GM19239 (cell line): ENCODE results near the gene TAF15.

Experiments
- DNase-seq: peaks from one replicate; pipeline ENCODE4 v3.0.0; 2011; ENCODE audit warnings: low spot score; ENCODE audit not compliant: insufficient read length
- FAIRE-seq: peaks from 2 replicates; lab custom pipeline; 2011; peaks lifted over from hg19 to GRCh38; lab: Jason Lieb, UNC

TAF15 gene

DNA sequence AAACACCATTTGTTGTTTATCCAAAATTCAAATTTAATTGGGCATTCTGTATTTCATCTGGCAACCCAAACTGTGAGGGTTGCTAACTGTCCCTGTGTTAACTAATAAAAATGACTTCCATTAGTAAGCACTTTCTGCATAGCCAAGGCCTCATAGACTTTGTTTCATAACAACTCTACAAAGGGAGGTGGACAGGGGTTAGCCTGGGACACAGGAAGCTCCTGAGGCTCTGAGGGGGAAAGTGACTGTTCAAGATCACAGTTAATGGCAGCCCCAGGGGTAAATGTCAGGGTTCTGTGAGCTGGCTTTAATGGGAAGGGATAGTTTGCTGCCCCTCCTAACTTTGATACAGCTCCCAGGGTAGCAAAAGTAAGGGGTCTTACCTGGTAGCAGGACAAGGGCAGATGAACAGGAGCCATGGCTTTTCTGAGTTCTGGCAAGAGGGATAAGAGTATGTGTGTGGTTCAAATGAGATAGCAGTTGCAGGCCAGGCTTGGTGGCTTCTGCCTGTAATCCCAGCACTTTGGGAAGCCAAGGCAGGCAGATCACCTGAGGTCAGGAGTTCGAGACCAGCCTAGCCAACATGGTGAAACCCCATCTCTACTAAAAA, 57.2 kb downstream of the TAF15 start:
- no peak for DNase-seq
- FAIRE-seq = no peak

DNA sequence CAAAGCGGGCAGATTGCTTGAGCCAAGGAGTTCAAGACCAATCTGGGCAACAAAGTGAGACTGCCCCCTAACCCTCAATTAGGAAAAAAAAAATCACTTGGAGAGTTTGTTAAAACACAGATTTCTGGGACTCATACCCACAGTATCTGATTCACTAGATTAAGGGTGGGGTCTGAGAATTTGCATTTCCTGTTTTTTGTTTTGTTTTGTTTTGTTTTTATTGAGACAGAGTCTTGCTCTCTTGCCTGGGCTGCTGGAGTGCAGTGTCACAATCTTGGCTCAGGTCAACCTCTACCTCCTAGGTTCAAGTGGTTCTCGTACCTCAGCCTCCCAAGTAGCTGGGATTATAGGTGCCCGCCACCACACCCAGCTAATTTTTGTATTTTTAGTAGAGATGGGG, 58.3 kb downstream of the TAF15 start:
- FAIRE-seq = no peak
- DNase-seq = no peak

DNA sequence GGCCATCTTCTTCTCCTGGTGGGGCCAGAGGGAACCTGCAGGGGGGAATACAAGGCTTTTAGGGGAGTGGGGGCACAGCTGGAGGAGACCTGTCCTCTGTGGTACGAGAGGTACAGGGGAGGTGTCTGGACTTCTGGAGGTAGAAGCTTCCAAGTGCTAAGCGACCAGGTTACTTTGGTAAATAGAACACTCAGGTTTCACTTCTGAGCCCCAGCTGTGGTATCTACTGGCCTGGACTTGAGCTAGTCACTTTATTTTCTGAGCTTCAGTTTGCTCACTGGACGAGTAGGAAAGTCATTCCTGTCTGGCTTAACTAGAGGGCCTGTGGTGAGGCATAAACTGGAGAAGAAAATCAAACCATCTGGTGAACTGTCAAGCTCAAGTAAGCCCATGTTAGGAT, 59.5 kb downstream of the TAF15 start, which contains the start of gene HEATR9:
HEATR9 (minus strand) TSS at position 155 of the 400 bp plus-strand sequence; CDS start at position 6, 149 bp downstream.
- no peak for FAIRE-seq

GRCh38 chr17:35870906-35871819, 61.9 kb downstream of the TAF15 start:
- no peak for FAIRE-seq
- no peak for DNase-seq

More for the DNA sequence above, 59.5 kb downstream of the TAF15 start, which contains the start of gene HEATR9:
- DNase-seq = no peak

DNA sequence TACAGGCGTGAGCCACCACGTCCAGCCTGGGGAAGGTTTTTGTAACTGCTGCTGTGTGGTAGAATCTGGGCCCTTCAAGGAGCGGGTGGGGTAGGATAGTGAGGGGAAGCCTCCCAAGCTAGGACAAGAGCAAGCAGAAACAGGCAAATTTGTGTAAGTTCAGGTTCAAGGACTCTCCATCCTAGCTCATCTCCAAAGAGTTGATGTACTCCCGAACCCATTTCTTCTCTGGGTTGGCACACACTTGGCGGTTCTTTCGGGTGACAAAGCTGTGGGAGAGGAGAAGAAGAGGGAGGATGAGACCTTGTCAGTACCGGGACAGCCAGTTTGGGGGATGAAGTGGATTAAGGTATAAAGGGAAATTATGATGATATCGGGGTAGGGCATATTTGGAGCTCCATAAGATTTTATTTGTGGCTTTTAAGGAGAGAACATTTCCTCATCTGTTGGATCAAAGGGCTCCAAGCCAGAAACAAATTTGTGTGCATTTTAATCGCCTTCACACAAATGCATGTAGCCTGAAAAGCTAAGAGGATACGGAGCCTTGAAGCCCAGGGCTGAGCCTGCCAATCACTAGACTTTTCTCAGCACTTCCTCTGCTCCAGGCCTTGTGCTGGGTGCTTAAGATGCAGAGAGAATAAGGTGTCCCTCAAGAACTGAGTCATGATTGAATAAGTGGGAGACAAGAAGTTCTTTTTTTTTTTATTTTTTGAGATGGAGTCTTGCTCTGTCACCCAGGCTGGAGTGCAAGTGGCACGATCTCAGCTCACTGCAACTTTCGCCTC, 63.1 kb downstream of the TAF15 start:
- DNase-seq (no peak), FAIRE-seq (no peak)

DNA sequence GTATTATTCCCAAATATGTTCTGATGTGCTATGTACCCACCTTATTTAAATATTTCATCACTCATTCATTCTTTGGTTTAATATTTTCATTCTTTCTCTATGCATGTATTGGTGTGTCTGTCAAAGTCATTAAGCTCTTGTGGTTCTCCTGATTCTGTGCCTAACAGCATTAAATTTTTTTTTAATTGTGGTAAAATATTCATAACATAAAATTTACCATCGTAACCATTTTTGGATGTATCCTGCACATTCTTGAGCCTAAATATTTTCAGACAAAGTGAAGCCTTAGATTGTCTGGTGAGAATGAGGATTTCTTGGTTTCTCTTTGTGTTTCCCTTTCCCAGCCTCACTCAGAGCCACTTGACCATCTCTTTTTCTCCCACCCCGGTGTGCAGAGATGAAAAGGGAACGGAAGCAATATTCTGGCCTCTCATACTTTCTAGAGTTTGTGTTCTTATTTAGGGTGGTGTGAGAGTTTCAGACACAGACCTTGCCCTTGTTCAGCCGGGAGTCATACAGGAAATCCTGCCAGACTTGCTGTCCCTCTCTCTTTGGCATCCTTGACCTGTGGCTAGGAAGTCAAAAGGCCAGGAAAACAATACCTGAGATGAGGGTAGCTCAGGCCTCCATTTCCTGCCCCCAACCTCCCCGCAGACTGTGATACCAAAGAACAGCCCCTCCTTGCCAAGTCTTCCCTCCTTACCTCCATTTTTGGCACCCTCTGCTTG, 66.0 kb downstream of the TAF15 start:
- no peak for FAIRE-seq
- DNase-seq = no peak

- no peak for FAIRE-seq
- DNase-seq = no peak
Observed at GRCh38 chr17:35875800-35876139, 66.5 kb downstream of the TAF15 start.

- FAIRE-seq = no peak
- no peak for DNase-seq
Observed at GRCh38 chr17:35876534-35876933, 67.2 kb downstream of the TAF15 start.

GRCh38 chr17:35877345-35878029, 68.2 kb downstream of the TAF15 start:
- FAIRE-seq (no peak), DNase-seq (no peak)

DNA sequence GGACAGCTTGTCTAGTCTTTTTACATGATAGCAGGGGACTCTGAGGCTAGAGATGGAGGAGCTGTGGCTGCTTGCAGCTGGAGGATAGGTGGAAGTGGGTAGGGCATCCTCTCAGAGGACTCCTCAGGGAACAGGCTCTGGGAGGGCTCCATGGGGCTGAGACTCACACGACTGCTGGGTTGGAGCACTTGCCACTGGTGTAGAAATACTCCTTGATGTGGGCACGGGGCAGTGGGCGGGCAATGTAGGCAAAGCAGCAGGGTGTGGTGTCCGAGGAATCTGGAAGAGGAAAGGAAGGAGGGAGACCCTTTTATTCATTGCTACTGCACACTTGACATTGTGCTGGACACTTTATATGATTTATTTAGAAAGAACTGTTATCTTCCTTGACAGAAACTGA, 69.1 kb downstream of the TAF15 start:
- FAIRE-seq = no peak
- DNase-seq = no peak

DNA sequence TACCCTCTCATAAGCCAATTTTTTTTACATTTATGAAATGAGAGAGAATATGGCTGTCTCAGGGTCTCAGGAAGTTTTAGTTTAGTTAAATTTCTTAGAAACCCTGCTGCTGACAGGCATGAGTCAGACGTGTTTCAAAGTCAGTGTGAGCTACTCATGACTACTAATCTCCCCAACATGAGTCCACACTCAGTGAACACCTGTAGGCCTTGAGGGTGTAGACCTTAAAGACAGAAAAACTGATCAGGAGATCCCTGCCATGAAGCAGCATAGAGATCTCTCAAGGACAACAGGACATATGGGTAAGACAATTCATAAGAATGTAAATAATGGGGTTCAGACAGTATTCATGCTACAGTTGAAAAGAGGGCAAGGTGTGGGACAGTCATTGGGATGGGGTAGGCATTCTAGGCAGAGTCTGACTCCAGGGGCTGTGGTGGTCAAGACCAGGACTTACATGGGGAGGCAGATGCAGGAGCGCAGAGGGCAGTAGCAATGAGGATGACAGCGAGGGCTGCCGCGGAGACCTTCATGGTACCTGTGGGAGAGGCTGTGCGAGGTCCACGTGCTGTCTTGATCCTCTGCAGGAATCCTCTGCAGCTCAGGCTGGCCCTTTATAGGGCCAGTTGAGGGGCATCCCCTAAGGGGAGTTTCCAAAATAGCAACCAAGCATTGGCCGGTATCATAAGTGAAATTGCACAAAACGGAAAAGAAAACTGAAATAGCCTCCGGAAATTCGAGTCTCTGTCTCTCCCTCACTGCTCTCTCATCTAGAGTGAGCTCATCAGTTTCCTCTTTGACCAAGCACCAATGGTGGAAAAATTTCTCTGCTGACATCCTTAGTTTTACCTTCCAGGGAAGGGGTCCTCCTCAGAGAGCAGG, 70.7 kb downstream of the TAF15 start, which contains the start of gene CCL5:
CCL5 (minus strand) TSS at position 588 of the 882 bp plus-strand sequence.
- peak; percentile 76 for DNase-seq

GRCh38 chr17:35889241-35889640, 80.0 kb downstream of the TAF15 start:
- DNase-seq (no peak), FAIRE-seq (no peak)

More for the DNA sequence above, 70.7 kb downstream of the TAF15 start, which contains the start of gene CCL5:
- FAIRE-seq = no peak

GRCh38 chr17:35889818-35890773, 80.8 kb downstream of the TAF15 start:
- DNase-seq (no peak), FAIRE-seq (no peak)

GRCh38 chr17:35890774-35891155, 81.5 kb downstream of the TAF15 start:
- DNase-seq (no peak), FAIRE-seq (no peak)

GRCh38 chr17:35891269-35891668, 82.0 kb downstream of the TAF15 start:
- DNase-seq (no peak), FAIRE-seq (no peak)

DNA sequence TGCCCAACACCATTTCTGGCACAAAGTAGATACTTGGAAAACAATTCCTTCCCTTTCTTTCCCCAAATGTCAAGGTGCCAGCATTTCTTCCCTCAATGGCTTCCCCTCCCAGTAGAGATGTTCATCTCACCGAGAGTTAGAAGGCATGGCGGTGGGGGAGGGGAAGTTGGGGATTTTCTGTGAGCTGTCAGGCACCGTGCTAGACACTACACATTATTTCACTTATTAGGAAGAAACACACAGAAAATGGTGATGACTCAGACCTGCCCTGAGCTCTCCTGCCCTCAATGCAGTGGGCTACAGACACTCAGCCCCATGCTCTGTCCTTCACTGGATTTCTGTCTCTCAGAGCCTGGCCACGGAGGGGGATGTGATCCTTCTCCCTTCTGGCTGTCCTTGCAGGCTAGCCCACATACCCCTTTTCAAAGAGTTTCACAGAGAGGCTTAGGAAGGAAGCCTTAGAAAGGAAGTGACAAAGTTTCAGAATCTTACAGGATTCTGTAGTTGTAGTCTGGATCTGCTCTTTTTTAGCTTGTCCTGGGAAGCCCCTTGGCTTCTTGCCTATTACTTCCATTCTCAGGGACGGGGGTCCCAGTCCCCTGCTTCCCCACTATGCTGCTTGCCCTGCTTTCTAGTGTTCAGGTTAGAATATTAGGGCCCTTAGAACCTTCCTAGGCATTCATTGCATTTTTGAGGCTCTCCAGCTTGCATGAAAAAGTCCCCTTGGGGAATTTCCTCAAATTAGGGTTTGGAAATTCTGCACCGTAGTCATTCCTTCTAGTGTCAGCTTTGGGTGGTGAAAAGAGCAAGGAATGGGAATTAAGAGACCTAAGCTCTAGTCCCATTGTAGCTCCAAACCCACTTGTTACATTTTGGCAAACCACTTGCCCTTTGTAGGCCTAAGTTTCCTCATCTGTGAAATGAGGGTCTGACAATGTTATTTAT, 83.1 kb downstream of the TAF15 start:
- FAIRE-seq = no peak
- DNase-seq = no peak
